ENCODE results near the gene HNRNPH1.

Gene HNRNPH1

GRCh38 chr5:179606071-179606909 is 17.2 kb downstream of the HNRNPH1 start:
- no peak for DNase-seq (ENCODE audit: low read depth in 2 of 3, low spot score in 1 of 3)

- no peak for DNase-seq (ENCODE audit: low read depth in 2 of 3, low spot score in 1 of 3)
Measured at GRCh38 chr5:179605026-179605833, 18.2 kb downstream of the HNRNPH1 start.

- DNase-seq (ENCODE audit: low read depth in 2 of 3, low spot score in 1 of 3): no peak
Measured at GRCh38 chr5:179603308-179603707, 20.2 kb downstream of the HNRNPH1 start.

- no peak for DNase-seq (ENCODE audit: low read depth in 2 of 3, low spot score in 1 of 3)
Measured at GRCh38 chr5:179601871-179602625, 21.4 kb downstream of the HNRNPH1 start.

- DNase-seq (ENCODE audit: low read depth in 2 of 3, low spot score in 1 of 3): no peak
Measured at GRCh38 chr5:179599973-179600372, 23.5 kb downstream of the HNRNPH1 start.

- DNase-seq (ENCODE audit: low read depth in 2 of 3, low spot score in 1 of 3): no peak
Measured at GRCh38 chr5:179599566-179599965, 23.9 kb downstream of the HNRNPH1 start.

- no peak for DNase-seq (ENCODE audit: low read depth in 2 of 3, low spot score in 1 of 3)
Measured at GRCh38 chr5:179599100-179599499, 24.4 kb downstream of the HNRNPH1 start.

GRCh38 chr5:179596421-179596820 is 27.1 kb downstream of the HNRNPH1 start:
- DNase-seq (ENCODE audit: low read depth in 2 of 3, low spot score in 1 of 3): no peak

GRCh38 chr5:179595916-179596315 is 27.6 kb downstream of the HNRNPH1 start:
- DNase-seq (ENCODE audit: low read depth in 2 of 3, low spot score in 1 of 3): no peak

- no peak for DNase-seq (ENCODE audit: low read depth in 2 of 3, low spot score in 1 of 3)
Measured at GRCh38 chr5:179588166-179588565, 35.3 kb downstream of the HNRNPH1 start.

- no peak for DNase-seq (ENCODE audit: low read depth in 2 of 3, low spot score in 1 of 3)
Measured at GRCh38 chr5:179585941-179586401, 37.5 kb downstream of the HNRNPH1 start.

- DNase-seq (ENCODE audit: low read depth in 2 of 3, low spot score in 1 of 3): no peak
Measured at GRCh38 chr5:179577286-179577960, 46.0 kb downstream of the HNRNPH1 start.

GRCh38 chr5:179572386-179572785 is 51.1 kb downstream of the HNRNPH1 start:
- no peak for DNase-seq (ENCODE audit: low read depth in 2 of 3, low spot score in 1 of 3)

GRCh38 chr5:179568721-179569120 is 54.8 kb downstream of the HNRNPH1 start:
- DNase-seq (ENCODE audit: low read depth in 2 of 3, low spot score in 1 of 3): no peak

GRCh38 chr5:179564526-179564925 is 58.9 kb downstream of the HNRNPH1 start:
- DNase-seq (ENCODE audit: low read depth in 2 of 3, low spot score in 1 of 3): no peak

All from stimulated activated CD4-positive, alpha-beta T cell treated with anti-CD3 and anti-CD28 coated beads, Interleukin-12 subunit alpha, Interleukin-12 subunit beta, amount 100 ng/mL, for 48 hours (primary cell).